ENCODE data around the gene PID1. TPM values are rescaled to one million over a fixed set of nuclear protein-coding genes. Genes with fewer than 3 reads are reported as not detected.
A peak's percentile ranks its signal among the peaks of the same experiment; 100 is the strongest.

The PID1 gene
- total and polyA plus RNA-seq, 4 donors, result 17.0 to 45.7 (median 30.0) TPM

- H3K4me1 ChIP-seq (ENCODE audit: control insufficient read depth in 5 of 5, insufficient read depth in 5 of 5, low read length in 5 of 5), result peaks cover 0 to 25% (median 2%) of the 10 kb centered on the region in 5 donors
- no peak overlapping the region for H3K9ac ChIP-seq (ENCODE audit: insufficient read depth in 1 of 2, low read length in 2 of 2)
- H3K4me3 ChIP-seq, result no peak overlapping the region
- TF ChIP-seq, protein P1, sequence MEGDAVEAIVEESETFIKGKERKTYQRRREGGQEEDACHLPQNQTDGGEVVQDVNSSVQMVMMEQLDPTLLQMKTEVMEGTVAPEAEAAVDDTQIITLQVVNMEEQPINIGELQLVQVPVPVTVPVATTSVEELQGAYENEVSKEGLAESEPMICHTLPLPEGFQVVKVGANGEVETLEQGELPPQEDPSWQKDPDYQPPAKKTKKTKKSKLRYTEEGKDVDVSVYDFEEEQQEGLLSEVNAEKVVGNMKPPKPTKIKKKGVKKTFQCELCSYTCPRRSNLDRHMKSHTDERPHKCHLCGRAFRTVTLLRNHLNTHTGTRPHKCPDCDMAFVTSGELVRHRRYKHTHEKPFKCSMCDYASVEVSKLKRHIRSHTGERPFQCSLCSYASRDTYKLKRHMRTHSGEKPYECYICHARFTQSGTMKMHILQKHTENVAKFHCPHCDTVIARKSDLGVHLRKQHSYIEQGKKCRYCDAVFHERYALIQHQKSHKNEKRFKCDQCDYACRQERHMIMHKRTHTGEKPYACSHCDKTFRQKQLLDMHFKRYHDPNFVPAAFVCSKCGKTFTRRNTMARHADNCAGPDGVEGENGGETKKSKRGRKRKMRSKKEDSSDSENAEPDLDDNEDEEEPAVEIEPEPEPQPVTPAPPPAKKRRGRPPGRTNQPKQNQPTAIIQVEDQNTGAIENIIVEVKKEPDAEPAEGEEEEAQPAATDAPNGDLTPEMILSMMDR (IDR thresholded peaks at IDR 0.05; ENCODE audit: control extremely low read depth, extremely low read depth), result no peak
- peaks cover 0 to 5% (median 0%) of the 10 kb centered on the region in 4 donors for H3K9me3 ChIP-seq (ENCODE audit: control insufficient read depth in 4 of 4, insufficient read depth in 3 of 4, low read length in 3 of 4)
- 76 to 89% methylated on average over 5 of the region's 5 CpGs for WGBS, 2 donors
- DNase-seq (no peak), ATAC-seq (ENCODE audit: insufficient read depth, low FRiP score) (no peak)
- H3K36me3 ChIP-seq (ENCODE audit: control insufficient read depth in 4 of 4, insufficient read depth in 4 of 4, low read length in 4 of 4), result peaks cover 0 to 2% (median 0%) of the 10 kb centered on the region in 4 donors
- H3K27ac ChIP-seq (ENCODE audit: low read depth in 1 of 2, low read length in 1 of 2), result peak overlapping the region in 1 of 2 donors; percentile 40
- H3K27me3 ChIP-seq (ENCODE audit: control insufficient read depth in 3 of 3, insufficient read depth in 3 of 3, low read length in 2 of 3), result no peaks in the 10 kb centered on the region
These were observed 186.6 kb downstream of the PID1 start for GRCh38 chr2:229084447-229084846.

- peak; percentile 9 for ATAC-seq (ENCODE audit: insufficient read depth, low FRiP score)
- DNase-seq, result peak; percentile 18 to 70 (median 31)
- Histone ChIP-seq H3K9ac (ENCODE audit: insufficient read depth in 1 of 2, low read length in 2 of 2) (no peak overlapping the region), H3K36me3 (ENCODE audit: control insufficient read depth in 4 of 4, insufficient read depth in 4 of 4, low read length in 4 of 4) (peaks cover 0 to 2% (median 0%) of the 10 kb centered on the region in 4 donors), H3K4me3 (no peak overlapping the region), H3K4me1 (ENCODE audit: control insufficient read depth in 5 of 5, insufficient read depth in 5 of 5, low read length in 5 of 5) (peaks cover 0 to 25% (median 0%) of the 10 kb centered on the region in 5 donors), H3K27me3 (ENCODE audit: control insufficient read depth in 3 of 3, insufficient read depth in 3 of 3, low read length in 2 of 3) (no peaks in the 10 kb centered on the region), H3K9me3 (ENCODE audit: control insufficient read depth in 4 of 4, insufficient read depth in 3 of 4, low read length in 3 of 4) (peaks cover 0 to 5% (median 0%) of the 10 kb centered on the region in 4 donors), H3K27ac (ENCODE audit: low read depth in 1 of 2, low read length in 1 of 2) (peak overlapping the region in 1 of 2 donors; percentile 40)
- TF ChIP-seq, protein P1 (IDR thresholded peaks at IDR 0.05; ENCODE audit: control extremely low read depth, extremely low read depth), result no peak
- WGBS, 2 donors, result 51 to 69% methylated on average over 5 of the region's 5 CpGs
These were observed 187.3 kb downstream of the PID1 start for GRCh38 chr2:229083606-229084340.

DNA sequence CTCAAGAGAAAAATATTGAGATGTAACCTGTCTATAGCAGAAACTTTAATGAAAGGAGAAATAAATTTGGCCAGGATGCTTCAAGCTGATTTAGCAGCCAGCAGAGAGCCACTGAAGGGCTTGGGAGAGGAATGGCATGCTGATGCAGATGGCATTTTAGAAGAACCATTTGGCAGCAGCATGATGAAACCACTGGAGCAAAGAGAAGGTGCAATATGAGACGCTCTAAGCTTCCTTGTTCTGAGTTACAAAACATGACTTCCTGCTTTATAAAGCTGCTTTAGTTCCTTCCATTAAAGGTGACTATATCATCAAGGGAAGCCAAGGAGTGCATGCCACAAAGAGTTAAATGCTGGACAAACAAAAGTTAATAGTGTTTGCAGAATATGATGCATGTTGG lies 189.7 kb downstream of the PID1 start:
- peaks cover 0 to 10% (median 0%) of the 10 kb centered on the region in 5 donors for H3K4me1 ChIP-seq (ENCODE audit: control insufficient read depth in 5 of 5, insufficient read depth in 5 of 5, low read length in 5 of 5)
- ATAC-seq (ENCODE audit: insufficient read depth, low FRiP score) (no peak), DNase-seq (no peak)
- no peaks in the 10 kb centered on the region for H3K27me3 ChIP-seq (ENCODE audit: control insufficient read depth in 3 of 3, insufficient read depth in 3 of 3, low read length in 2 of 3)
- TF ChIP-seq, protein P1 (IDR thresholded peaks at IDR 0.05; ENCODE audit: control extremely low read depth, extremely low read depth), result no peak
- 18 to 23% methylated on average over 1 of the region's 1 CpG for WGBS, 2 donors
- H3K4me3 ChIP-seq, result no peak overlapping the region
- H3K9me3 ChIP-seq (ENCODE audit: control insufficient read depth in 4 of 4, insufficient read depth in 3 of 4, low read length in 3 of 4), result peaks cover 0 to 5% (median 0%) of the 10 kb centered on the region in 4 donors
- no peak overlapping the region for H3K27ac ChIP-seq (ENCODE audit: low read depth in 1 of 2, low read length in 1 of 2)
- H3K9ac ChIP-seq (ENCODE audit: insufficient read depth in 1 of 2, low read length in 2 of 2), result no peak overlapping the region
- H3K36me3 ChIP-seq (ENCODE audit: control insufficient read depth in 4 of 4, insufficient read depth in 4 of 4, low read length in 4 of 4), result peaks cover 0 to 2% (median 0%) of the 10 kb centered on the region in 4 donors
